ENCODE measurements around the gene KCNMB4.

- TF ChIP-seq POLR2A (IDR thresholded peaks at IDR 0.05) (no peak), CTCF (IDR thresholded peaks at IDR 0.05) (no peak)
Measured at GRCh38 chr12:70386771-70387170, 20.7 kb downstream of the KCNMB4 start.
